DND-41 (cell line): Measurements from ENCODE around the gene FAM171A2.

Experiments used
- CTCF ChIP-seq: IDR thresholded peaks from 2 replicates; pipeline ENCODE4 v1.5.1; 2012; ENCODE audit warnings: borderline replicate concordance, low read length, moderate library complexity, mild to moderate bottlenecking; ENCODE audit not compliant: poor library complexity, severe bottlenecking; ENCODE audit errors: extremely low read depth
- EZH2 ChIP-seq: IDR thresholded peaks from 3 replicates; pipeline ENCODE4 v1.6.1; 2012; ENCODE audit warnings: borderline replicate concordance, low read depth, mild to moderate bottlenecking, moderate library complexity, low read length, inconsistent platforms; ENCODE audit not compliant: severe bottlenecking

- no peak for TF ChIP-seq CTCF
- no peak for TF ChIP-seq EZH2
Measured at GRCh38 chr17:44309472-44309871, 54.2 kb downstream of the FAM171A2 start.
